NCI-H1092 treated with DMSO at 0.1 percent for 48 hours (cell line): Measurements from ENCODE around the gene MFSD2B.
"Not testable (repeated sequence)": the region's sequence is repeated elsewhere in the genome, so short reads cannot be mapped to it uniquely, and the experiment has no call there.

Experiments used
- DNase-seq: peaks from one replicate; lab custom pipeline; 2025; lab: John Stamatoyannopoulos, UW

Gene MFSD2B, protein sequence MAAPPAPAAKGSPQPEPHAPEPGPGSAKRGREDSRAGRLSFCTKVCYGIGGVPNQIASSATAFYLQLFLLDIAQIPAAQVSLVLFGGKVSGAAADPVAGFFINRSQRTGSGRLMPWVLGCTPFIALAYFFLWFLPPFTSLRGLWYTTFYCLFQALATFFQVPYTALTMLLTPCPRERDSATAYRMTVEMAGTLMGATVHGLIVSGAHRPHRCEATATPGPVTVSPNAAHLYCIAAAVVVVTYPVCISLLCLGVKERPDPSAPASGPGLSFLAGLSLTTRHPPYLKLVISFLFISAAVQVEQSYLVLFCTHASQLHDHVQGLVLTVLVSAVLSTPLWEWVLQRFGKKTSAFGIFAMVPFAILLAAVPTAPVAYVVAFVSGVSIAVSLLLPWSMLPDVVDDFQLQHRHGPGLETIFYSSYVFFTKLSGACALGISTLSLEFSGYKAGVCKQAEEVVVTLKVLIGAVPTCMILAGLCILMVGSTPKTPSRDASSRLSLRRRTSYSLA

DNA sequence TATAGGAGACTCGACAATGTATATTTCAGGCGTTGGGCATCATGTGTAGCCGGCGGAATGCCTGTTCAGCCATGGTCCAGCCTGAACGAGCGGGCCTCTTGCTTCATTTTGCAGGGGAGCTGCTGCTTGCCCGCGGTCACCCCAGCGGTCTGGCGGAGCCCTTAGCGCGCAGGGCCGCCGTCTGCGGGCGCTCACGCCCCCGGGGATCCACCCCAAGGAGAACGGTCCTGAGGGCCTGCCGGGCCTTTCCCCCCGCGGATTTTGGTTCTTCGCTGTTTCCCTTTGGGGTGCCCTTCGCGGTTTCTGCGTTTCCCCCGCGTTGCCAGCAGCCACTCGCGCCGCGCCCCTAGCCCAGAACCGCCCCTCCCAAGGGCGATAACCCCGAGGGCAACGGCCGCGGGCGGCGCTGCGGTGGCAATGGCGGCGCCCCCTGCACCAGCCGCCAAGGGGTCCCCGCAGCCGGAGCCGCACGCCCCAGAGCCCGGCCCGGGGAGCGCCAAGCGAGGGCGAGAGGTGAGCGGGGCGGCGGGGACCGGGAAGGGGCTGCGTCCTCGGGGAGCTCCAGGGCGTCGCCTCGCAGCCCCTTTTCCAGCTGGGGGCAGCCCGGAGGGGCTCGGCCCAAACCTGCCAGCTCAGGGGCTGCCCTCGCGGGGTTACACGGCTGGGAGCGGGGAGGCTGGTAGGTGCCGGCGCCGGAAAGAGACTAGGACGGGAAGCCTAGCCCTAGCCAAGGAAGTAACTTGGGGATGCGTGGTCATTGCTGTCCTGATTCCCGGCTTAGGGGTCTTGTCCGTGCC is at the start of gene MFSD2B:
MFSD2B (plus strand) TSS at position 406 of the 797 bp plus-strand sequence; CDS start at position 418, 12 bp downstream.
- DNase-seq: no peak

DNA sequence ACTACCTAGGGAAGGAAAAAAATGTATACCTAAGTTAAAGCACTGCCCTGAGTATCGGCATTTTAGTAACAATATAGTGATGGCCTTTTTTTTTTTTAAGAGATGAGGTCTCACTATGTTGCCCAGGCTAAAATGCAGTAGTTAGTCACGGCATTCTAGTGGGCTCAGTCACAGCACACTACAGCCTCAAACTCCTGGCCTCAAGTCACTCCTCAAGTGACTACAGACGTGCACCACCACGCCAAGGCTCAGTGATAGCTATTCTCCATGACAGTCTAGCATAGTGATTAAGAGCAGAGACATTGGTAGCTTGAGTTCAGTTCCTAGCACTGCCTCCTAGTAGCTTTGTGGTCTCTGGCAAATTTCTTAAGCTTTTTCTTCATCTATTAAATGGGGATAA is 42.0 kb upstream of the MFSD2B start:
- DNase-seq: no peak

DNA sequence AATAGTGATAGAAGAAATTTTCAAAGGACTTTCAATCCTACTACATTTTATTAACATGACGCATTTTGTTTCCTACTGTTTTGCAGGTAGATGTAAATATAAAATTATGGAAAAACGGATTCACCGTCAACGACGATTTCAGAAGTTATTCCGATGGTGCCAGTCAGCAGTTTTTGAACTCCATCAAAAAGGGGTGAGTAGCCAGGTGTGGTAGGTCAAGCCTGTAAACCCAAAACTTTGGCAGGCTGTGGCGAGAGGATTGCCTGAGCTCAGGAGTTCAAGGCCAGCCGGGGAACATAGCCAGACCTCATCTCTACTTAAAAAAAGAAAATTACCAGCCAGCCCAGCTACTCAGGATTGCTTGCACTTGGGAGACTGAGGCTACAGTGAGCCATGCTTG is 33.0 kb upstream of the MFSD2B start:
- DNase-seq: no peak

DNA sequence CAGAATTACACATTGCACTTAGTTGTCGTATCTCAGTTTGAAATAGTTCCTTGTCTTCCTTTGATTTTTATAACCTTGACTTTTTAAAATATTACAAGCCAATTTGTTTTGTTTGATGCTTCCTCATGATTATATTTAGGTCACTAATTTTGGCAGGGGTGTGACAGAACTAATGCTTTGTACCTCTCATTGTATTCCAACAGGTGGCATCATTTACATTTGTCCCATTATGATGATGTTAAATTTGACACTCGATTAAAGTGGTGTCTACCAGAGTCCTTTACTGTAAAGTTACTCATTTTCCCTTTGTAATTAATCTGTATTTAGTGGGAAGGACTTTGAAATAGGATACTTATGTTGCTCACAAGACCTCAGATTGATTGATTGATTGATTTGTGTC is 21.5 kb upstream of the MFSD2B start:
- no peak for DNase-seq

DNA sequence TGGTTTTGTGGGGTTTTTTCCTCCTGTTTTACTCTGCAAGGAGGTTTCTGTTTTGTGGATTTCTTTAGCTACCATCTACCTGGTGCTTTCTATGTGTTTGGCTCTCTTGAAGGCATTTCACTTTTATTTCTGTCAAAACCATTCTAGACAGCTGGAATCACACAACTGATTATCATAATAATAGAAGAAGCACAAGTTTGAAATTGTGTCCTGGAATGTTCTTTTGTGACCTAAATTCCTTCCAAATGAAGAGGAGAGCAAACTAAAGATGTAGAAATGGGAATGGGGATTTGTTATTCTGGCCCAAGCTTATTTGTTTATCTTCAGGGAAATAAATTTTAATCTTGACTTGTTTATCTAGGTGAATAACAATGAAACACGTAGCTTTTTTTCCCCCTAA is 17.0 kb upstream of the MFSD2B start:
- no peak for DNase-seq

DNA sequence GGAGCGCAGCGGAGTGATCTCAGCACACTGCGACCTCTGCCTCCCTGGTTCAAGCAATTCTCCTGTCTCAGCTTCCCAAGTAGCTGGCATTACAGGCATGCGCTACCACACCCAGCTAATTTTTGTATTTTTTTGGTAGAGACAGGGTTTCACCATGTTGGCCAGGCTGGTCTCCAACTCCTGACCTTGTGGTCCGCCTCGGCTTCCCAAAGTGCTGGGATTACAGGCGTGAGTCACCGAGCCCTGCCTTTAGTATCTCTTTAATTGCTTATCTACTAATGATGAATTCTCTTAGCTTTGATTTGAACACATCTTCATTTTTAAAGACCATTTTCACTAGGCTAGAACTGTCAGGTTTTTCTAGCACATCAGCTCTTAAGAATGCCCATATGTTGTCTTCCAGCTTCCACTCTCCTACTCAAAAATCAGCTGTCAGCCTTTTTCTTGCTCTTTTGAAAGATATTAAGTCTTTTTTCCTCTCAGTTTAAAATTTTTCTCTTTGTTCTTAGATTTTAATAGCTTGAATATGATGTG is 16.1 kb upstream of the MFSD2B start:
- no peak for DNase-seq

DNA sequence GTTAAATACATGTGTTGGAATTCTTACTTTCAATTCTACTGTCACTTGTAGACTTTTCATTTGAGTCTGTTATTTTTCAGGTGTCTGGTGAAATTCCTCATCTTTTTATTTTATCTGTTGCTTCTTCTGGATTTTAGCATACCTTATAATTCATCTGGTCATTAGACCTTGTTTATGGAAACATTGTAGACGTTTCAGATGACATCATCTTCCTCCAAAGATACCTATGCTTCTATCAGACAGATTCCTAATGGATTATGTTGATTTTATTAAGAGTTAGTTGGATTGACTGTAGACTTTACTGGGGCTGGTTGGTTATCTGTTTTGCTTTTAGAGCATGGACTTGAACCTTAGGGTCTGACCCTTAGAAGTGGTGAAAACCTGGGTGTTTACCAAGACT is 15.3 kb upstream of the MFSD2B start:
- no peak for DNase-seq

DNA sequence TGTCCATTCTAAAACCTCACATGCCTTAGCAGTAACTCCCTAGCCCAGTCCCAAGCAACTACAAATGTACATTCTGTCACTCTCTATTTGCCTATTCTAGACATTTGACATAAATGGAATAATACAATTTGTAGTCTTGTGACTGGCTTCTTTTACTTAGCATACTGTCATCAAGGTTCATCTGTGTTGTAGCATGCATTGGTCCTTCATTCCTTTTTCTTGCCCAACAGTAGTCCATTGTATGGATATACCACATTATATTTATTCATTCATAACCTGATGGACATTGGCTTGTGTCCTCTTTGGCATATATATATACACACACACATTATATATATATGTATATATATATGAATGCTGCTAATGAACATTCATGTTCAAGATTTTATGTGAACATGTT is 2.2 kb upstream of the MFSD2B start:
- DNase-seq: no peak

DNA sequence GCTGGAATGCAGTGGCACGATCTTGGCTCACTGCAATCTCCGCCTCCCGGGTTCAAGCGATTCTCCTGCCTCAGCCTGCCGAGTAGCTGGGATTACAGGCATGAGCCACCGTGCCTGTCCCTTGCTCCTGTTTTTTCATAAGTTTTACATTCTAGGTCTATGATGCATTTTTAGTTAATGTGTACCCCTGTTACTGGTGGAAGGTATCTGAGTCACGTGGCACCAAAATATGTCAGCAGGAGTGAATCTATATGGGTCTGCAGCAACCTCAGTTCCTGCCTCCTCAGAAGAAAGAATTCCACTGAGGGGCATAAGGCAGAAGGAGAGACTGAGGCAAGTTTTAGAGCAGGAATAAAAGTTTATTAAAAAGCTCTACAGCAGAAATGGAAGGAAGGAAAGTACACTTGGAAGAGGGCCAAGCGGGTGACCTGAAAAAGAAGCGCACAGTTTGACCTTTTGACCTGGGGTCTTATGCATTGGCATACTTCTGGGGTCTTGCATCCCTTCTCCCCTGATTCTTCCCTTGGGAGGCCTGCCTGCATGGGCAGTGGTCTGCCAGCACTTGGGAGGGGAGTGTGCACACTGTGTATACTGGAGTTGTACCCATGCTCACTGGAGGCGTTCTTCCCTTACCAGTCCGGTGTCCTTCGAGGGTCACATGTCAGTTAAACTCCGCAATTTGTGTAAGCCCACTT is 1.1 kb upstream of the MFSD2B start:
- DNase-seq: no peak

DNA sequence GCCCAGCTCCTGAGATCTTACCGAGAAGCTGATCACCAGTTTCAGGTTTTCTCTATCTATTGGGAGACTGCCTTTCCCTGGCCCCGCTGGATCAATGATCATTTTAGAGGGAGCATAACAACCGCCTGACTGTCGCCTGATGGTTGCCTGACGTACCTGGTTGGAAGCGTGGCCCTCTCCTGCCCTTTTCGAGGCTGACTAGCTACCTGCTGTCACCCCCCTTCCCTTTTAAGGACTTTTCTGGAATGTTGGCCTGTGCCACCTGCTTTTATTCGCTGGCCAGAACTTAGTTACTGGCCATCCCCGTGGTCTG is 562 bp upstream of the MFSD2B start:
- DNase-seq: no peak

DNA sequence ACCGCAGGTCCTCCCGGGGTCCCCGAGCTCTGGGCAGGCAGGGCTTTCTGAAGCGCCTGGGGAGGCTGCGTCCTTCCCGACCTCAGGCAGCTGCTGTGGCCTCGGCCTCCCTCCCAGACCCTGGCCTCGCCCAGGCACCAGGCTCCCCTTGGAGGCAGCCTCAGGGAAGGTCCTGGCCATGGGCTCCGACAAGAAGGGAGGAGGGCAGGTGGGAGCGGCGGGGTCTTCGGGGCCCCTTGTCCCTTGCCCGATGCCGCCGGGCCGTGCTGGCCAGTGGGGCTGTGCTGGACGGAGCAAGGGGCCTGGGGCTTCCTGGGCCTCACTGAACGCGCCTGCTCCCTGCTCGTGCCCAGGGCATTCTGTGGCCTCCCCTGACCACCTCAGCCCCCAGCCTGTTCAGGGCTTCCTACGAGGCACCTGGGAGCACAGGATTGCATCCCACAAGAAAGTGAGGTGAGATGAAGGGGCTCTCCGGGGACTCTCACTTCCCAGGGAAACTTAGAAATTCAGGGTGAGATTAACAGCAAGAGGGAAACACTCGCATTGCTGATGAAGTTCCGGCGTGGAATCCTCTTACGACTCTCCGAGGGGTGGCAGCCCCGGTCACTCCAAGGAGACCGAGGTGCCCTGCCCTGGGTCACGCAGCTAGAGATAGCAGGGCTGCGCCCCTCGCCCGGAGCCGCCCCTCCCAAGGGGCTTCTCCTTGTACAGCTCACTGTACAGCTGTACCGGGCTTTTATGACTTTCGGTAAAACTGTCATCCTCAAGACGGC is 778 bp downstream of the MFSD2B start:
- DNase-seq: no peak

DNA sequence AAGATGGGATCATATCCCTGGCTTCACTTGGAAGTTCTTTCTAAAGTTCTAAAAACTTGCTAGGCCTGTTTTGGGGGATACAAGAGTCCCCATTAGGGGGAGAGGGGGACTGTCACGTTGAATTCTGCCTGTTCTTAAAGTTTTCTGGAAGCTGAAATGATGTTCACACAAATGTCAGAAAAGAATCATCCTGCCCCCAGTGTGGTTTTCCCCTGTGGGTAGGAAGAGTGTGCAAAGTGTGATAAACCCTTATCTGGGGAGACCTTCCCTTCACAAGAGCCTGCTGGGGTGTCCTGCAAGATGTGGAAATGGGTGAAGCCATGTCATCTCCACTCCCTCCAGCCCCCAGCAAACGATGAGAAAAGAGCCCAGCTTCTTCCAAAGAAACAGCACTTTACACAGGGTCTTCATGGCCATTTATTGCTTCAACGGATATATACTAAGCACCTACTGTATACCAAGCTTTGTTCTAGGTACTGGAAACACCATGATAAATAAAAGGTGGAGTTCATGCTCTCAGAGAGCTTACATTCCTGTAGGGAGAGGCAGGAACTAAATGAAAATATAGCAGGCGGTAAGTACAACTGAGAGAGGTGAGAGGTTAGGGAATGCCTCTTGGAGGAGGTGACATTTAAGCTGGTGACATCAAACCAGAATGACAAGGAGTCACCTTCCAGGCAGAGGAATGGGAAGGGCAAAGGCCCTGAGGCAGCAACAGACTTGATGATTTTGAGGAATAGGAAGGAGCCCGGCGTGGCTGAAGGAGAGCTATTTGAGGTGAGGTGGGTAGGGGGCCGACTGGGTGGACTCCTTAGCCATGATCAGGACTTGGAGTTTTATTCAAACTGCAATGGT is 1.6 kb downstream of the MFSD2B start:
- DNase-seq: no peak

DNA sequence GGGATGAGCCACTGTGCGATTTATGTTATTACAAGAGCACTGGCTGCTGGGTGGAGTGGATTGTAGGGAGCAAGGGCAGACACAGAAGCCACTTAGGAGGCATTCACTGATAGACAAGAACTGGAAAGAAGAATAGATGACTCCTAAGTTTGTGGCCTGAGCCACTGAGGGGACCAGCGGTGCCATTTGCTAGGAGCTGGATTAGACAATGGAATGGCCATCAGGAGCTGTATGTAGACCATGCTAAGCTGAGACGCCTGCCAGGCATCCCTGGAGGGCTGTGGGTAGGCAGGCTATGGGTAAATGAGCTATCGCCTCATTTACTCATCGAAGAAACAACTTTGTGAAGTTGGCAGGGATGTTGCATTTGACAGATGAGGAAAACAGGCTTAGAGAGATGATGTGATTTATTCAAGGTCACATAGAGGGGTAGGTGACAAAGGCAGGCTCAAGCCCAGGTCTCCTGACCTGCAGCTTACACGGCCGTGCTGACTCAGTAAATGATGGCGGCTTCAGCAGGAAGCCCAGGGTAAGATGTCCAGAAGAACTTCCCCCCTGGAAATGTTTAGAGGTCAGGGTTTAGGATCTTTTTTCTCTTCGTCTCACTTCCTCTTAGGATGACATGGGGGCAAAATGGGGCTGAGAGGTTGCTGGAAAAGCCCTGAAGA is 2.8 kb downstream of the MFSD2B start:
- DNase-seq: no peak

DNA sequence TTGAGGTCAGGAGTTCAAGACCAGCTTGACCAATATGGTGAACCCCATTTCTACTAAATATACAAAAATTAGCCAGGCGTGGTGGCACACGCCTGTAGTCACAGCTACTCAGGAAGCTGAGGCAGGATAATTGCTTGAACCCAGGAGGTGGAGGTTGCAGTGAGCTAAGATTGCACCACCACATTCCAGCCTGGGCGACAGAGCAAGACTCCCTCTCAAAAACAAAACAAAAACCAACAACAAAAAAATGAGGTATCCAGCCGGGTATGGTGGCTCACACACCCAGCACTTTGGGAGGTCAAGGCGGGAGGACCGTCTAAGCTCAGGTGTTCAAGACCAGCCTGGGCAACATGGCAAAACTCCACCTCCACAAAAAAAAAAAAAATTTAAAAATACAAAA is 5.0 kb downstream of the MFSD2B start:
- DNase-seq: not testable (repeated sequence)

DNA sequence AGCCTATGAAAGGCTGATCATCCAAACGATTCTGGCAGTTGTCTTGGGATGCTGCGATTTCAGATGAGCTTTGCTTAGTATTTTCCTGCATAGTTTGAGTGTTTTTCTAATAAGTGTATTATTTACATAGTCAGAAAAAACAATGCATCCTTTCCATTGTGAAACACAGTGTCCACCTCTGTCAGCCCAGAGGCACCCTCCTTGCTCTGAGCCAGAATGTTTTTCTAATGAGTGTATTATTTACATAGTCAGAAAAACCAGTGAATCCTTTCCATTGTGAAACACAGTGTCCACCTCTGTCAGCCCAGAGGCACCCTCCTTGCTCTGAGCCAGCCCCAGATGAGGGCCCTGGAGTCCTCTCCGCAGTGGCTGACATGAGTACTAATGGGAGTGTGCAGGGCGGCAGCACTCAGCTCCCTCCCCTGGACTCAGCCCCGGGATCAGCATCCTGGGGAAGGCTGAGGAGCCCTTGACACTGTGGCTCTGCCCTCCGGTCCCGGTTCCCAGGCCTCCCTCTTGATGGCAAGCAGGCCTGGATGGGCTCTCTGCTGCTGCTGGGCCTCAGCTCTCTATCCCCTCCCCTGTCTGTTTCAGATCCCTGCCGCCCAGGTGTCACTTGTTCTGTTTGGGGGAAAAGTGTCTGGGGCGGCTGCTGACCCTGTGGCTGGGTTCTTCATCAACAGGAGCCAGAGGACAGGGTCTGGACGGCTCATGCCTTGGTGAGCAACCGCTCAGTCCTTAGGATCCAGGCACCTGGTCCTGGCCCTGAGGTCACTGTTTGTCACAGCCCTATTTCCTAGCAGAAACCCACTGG is 5.9 kb downstream of the MFSD2B start:
- no peak for DNase-seq

DNA sequence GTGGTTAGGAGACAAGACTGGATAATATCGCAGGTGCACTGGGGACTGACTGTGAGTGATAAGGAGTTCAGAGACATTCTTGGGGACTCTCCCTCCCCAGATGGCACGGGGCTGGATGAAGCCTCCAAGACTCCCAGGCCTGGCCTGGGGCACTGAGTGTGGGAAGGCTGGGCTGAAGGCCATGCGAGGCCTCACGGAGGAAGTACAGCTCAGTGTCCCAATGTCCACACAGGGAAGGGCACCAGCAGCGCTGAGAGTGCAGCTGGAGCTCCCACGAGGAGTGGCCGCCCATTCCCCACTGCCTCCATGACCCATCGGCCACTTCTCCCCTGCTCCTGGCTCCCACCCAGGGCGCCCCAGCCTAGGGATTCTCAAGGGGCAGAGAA is 6.5 kb downstream of the MFSD2B start:
- DNase-seq: no peak

DNA sequence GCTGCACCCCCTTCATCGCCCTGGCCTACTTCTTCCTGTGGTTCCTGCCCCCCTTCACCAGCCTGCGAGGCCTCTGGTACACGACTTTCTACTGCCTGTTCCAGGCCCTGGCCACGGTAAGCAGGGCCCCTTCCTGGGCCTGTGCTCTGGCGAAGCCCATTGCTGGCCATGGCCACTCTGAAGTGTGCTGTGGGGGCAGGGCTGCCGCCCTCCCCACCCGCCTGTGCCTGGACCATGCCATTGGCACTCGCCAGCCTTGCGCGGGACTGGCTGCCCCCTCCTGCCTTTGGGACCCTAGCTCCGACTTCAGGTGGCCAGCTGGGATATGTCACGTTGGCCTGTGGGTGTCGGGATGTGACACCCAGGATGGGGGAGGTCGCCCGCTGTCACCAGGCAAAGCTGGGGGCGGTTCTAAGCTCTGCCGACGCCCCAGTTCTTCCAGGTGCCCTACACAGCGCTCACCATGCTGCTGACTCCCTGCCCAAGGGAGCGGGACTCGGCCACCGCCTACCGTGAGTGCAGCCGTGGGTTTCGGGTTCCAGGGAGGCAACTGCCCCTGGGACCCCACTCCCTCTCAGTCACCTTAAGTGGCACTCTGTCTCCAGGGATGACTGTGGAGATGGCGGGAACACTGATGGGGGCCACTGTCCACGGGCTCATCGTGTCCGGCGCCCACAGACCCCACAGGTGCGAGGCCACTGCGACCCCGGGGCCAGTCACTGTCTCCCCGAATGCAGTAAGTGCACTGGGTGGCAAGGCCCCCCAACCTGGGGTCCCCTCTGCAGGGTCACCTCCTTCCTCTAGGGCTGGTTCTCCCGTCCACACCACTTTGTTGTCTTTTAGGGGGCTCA is 7.2 kb downstream of the MFSD2B start:
- DNase-seq: no peak

DNA sequence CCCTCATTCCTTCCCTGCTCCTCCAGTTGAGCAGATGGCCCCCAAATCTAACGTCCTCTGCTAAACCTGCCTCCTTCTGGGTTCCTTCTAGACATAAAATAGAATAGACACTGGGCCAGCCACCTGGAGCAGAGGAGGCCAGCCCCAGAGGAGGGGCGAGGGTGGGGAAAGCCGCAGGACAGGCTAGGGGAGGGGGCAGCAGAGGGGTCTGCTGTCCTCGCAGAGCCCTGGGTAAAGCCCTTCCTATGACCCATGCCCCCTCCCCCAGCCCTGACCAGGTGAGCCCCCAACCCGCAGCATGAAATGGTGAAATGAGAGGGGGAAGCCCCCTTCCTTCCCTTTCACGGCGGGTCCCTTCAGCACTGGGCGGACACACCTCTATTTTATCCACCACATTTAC is 7.8 kb downstream of the MFSD2B start:
- no peak for DNase-seq
